Vein endothelial cell (primary cell): ENCODE data around the gene MBTD1. TPM values are rescaled to one million over a fixed set of nuclear protein-coding genes. Genes with fewer than 3 reads are reported as not detected.

Source experiments
- total RNA-seq: library from RNA; depleted of rRNA; stranded (reverse); fragments of >200 nt; gene quantifications from 2 replicates; pipeline ENCODE4 v1.2.3, GENCODE V29; 2012

MBTD1 gene
- 14.7 and 15.0 TPM in 2 replicates for total RNA-seq

DNA sequence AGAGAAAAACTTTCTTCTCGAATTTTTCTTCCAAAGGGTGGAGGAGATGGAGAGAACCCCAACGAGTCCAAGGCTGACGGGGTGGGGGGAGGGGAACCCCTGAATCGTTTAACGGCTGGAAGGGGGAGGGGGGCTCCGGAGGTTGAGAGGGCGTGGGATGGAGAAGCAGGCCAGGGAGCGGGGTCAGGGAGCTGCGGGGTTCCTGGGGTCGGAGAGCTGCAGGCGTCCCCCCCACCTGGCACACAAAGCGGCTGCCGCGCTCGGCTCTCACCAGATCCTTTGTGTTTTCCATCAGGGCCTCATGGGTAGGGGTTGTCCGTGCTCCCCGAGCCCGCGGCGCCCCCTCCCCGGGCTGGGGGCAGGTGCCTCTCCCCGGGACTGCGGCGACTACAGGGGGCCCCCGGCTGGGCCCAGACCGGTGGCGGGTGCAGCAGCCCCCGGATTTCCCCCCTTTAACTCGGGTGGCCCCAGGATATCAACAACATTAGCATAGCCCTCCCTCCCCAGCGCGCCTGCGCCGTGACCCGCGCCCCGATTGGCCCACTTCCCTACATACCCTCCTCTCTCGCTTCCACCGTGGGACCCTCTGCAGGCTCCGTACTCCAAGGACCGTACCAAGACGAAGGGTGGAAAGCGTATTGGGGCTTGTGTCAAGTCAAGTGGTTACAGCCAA, at the start of gene MBTD1:
Gene MBTD1 (minus strand): TSS at position 486 of the 673 bp plus-strand sequence. CDS start 34,888 bp downstream, outside the sequence.

DNA sequence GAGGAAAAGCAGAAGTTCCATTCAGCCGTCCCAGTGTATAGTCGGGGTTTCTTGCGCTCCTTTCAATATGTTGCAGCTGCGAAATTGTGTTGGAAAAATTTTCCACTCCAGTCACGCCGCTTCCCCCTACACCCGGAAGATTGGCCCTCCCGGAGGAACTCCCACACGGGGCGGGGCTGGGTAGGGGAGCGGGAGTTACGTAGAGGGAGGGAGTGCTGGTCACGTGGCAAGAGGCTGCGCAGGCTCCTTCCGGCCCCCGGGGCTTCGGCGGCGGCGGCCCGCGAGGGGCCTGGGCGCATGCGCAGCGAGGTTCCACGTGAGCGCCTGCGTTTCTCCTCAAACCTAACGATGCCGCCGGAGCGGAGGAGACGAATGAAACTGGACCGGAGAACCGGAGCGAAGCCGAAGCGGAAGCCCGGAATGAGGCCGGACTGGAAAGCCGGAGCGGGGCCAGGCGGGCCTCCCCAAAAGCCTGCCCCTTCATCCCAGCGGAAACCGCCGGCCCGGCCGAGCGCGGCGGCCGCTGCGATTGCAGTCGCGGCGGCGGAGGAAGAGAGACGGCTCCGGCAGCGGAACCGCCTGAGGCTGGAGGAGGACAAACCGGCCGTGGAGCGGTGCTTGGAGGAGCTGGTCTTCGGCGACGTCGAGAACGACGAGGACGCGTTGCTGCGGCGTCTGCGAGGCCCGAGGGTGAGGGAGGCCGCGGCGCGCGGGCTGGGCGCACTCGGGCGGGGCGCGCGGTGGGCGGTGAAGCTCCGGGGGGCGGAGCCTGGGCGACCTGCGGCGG, 581 bp upstream of the MBTD1 start, which contains the start of gene UTP18:
Gene UTP18 (plus strand): TSS at position 310 of the 787 bp plus-strand sequence. CDS start 39 bp downstream, at position 349.

DNA sequence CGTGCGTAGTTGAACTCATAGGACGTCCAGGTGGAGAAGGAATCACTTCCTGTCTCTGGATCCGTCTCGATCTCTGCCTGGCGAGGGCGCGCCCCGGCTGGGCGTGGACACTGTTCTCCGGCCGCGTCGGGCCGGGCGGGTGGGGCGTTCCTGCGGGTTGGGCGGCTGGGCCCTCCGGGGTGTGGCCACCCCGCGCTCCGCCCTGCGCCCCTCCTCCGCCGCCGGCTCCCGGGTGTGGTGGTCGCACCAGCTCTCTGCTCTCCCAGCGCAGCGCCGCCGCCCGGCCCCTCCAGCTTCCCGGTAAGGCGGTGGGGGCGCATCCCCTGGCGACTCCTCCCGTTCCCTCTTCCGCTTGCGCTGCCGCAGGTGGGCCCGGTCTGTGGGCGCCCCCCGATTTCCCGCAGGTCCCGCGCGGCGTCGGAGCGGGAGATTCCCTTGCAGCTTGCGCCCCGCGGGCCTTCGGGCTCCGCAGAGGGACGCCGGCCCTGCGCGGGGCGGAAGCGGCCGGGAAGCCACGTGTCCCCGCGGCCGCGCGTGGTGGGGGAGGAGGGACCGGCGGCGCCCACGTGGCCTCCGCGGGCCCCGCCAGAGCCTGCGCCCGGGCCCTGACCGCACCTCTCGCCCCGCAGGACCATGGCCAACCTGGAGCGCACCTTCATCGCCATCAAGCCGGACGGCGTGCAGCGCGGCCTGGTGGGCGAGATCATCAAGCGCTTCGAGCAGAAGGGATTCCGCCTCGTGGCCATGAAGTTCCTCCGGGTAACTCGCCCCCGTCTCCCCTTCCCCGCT, 93.5 kb downstream of the MBTD1 start, which contains the start of gene NME2:
Gene NME2 (plus strand): TSS at position 214 of the 789 bp plus-strand sequence. CDS start 420 bp downstream, at position 634.

DNA sequence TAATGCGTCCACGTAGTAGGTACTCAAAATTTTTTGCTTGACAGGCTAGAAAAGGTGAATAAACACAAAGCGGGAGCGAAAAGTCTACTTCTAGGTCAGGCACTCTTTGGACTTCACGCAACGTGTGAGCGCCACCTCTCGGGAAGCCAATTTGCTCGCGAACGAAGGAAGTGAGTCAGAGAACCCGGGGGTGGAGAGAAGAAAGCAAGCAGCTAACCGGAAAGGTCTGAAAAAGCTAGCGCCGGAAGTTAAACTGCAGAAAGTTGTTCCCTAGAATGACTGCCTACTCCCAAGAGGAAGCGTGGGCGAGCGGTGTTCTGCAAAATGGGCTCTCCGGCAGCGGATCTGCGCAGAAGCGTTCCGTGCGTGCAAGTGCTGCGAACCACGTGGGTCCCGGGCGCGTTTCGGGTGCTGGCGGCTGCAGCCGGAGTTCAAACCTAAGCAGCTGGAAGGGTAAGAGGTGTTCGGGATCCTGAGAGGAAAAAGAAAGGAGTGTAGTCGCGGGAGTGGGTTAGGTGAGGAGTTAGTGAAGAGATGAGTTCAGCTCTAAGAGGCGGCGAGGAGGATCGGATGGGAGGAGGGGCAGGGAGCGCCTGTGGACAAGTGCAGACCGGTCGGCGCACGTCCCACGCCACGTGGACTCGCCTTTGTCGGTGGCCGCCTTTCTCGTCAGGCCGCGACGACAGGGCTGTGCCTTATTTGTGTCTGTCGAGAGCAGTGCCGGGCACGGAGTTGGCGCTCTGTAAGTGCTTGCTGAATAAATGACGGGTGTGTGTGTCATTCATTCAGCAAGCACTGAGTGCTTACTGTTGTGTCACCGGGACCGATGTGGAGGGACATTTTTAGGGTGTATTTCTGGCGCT, 106.4 kb downstream of the MBTD1 start, which contains the start of gene NME1:
Gene NME1 (plus strand): TSS at position 350 of the 863 bp plus-strand sequence. CDS start 2,096 bp downstream, outside the sequence.

Other genes starting within 250 kb of the MBTD1 start
- gene SPAG9, start 139.2 kb downstream of the MBTD1 start, total RNA-seq, result 83.3 and 84.0 TPM in 2 replicates
- 74.5 and 148 TPM in 2 replicates for gene NME1, start 106.5 kb downstream of the MBTD1 start, total RNA-seq
- 428 and 466 TPM in 2 replicates for gene NME2, start 93.6 kb downstream of the MBTD1 start, total RNA-seq
- 27.8 and 37.1 TPM in 2 replicates for gene UTP18, start 497 bp upstream of the MBTD1 start, total RNA-seq